Nephron (organoid): Measurements from ENCODE around the gene BCL2L13.
"Not testable (repeated sequence)": the region's sequence is repeated elsewhere in the genome, so short reads cannot be mapped to it uniquely, and the experiment has no call there.

Experiments used
- H3K27ac Mint-ChIP-seq, 3 experiments: 2 replicates each; pipeline ENCODE4 v1.8.0; 2020; ENCODE audit warnings: mixed read lengths in 3 of 3, mild to moderate bottlenecking in 2 of 3, moderate library complexity in 1 of 3
- H3K27me3 Mint-ChIP-seq: 2 replicates; pipeline ENCODE4 v1.8.0; 2021; ENCODE audit warnings: low read depth, mild to moderate bottlenecking, moderate library complexity, mixed read lengths
- H3K36me3 Mint-ChIP-seq: 2 replicates; pipeline ENCODE4 v1.8.0; 2020; ENCODE audit warnings: low read depth, mixed read lengths
- H3K4me1 Mint-ChIP-seq: 2 replicates; pipeline ENCODE4 v1.8.0; 2020; ENCODE audit warnings: mixed read lengths
- H3K4me3 Mint-ChIP-seq, 3 experiments: 2 replicates each; pipeline ENCODE4 v1.8.0; 2020; ENCODE audit warnings: mild to moderate bottlenecking in 3 of 3, mixed read lengths in 3 of 3, moderate library complexity in 2 of 3
- H3K9me3 Mint-ChIP-seq: 2 replicates; pipeline ENCODE4 v1.8.0; 2020; ENCODE audit warnings: mixed read lengths
- CTCF ChIP-seq, 3 experiments: fragments of 200-600 bp; sonication (generic); IDR thresholded peaks; one replicate each; pipeline ENCODE4 v1.5.0; 2021; ENCODE audit warnings: antibody characterized with exemption in 3 of 3; ENCODE audit not compliant: unreplicated experiment in 3 of 3

The BCL2L13 gene

GRCh38 chr22:17631076-17631565 lies 7.4 kb upstream of the BCL2L13 start:
- no peak for TF ChIP-seq CTCF (IDR thresholded peaks at IDR 0.05; ENCODE audit: unreplicated experiment in 3 of 3)
- Mint-ChIP-seq H3K36me3 (no peaks in the 10 kb centered on the region), H3K27me3 (no peaks in the 10 kb centered on the region), H3K27ac (peak overlapping the region; percentile 37 to 83 (median 48)), H3K9me3 (no peaks in the 10 kb centered on the region), H3K4me1 (peaks cover 32% of the 10 kb centered on the region), H3K4me3 (peak overlapping the region; percentile 52 to 73 (median 69))

- Mint-ChIP-seq H3K27me3 (no peaks in the 10 kb centered on the region), H3K4me3 (peak overlapping the region in 2 of 3 experiments; percentile 54 to 74), H3K27ac (peak overlapping the region; percentile 68 to 99 (median 97)), H3K36me3 (no peaks in the 10 kb centered on the region), H3K4me1 (peaks cover 38% of the 10 kb centered on the region), H3K9me3 (no peaks in the 10 kb centered on the region)
- TF ChIP-seq CTCF (IDR thresholded peaks at IDR 0.05; ENCODE audit: unreplicated experiment in 3 of 3) = no peak
These were observed 5.2 kb upstream of the BCL2L13 start for GRCh38 chr22:17633217-17633997.

- Mint-ChIP-seq H3K4me1 (peaks cover 34% of the 10 kb centered on the region), H3K27ac (peak overlapping the region; percentile 68 to 99 (median 97)), H3K27me3 (no peaks in the 10 kb centered on the region), H3K4me3 (peak overlapping the region in 2 of 3 experiments; percentile 22 to 55), H3K36me3 (no peaks in the 10 kb centered on the region), H3K9me3 (no peaks in the 10 kb centered on the region)
- TF ChIP-seq CTCF (IDR thresholded peaks at IDR 0.05; ENCODE audit: unreplicated experiment in 3 of 3) = no peak
These were observed 4.6 kb upstream of the BCL2L13 start for GRCh38 chr22:17633998-17634323.

- H3K36me3 Mint-ChIP-seq = no peaks in the 10 kb centered on the region
- H3K27me3 Mint-ChIP-seq = no peaks in the 10 kb centered on the region
- peaks cover 33% of the 10 kb centered on the region for H3K4me1 Mint-ChIP-seq
- peak overlapping the region in 1 of 3 experiments; percentile 27 for H3K4me3 Mint-ChIP-seq
- TF ChIP-seq CTCF (IDR thresholded peaks at IDR 0.05; ENCODE audit: unreplicated experiment in 3 of 3) = no peak
- no peaks in the 10 kb centered on the region for H3K9me3 Mint-ChIP-seq
- peak overlapping the region in 1 of 3 experiments; percentile 97 for H3K27ac Mint-ChIP-seq
These were observed 3.9 kb upstream of the BCL2L13 start for GRCh38 chr22:17634696-17635095.

- not testable (repeated sequence) for H3K36me3 Mint-ChIP-seq, H3K27me3 Mint-ChIP-seq, H3K9me3 Mint-ChIP-seq, H3K27ac Mint-ChIP-seq, H3K4me3 Mint-ChIP-seq
- peaks cover 23% of the 10 kb centered on the region for H3K4me1 Mint-ChIP-seq
These were observed 1.7 kb upstream of the BCL2L13 start for GRCh38 chr22:17636850-17637249.

- H3K9me3 Mint-ChIP-seq = no peaks in the 10 kb centered on the region
- peak overlapping the region; percentile 98 to 99 (median 98) for H3K27ac Mint-ChIP-seq
- peaks cover 23% of the 10 kb centered on the region for H3K4me1 Mint-ChIP-seq
- no peaks in the 10 kb centered on the region for H3K27me3 Mint-ChIP-seq
- peak overlapping the region; percentile 84 to 98 (median 89) for H3K4me3 Mint-ChIP-seq
- no peak for TF ChIP-seq CTCF (IDR thresholded peaks at IDR 0.05; ENCODE audit: unreplicated experiment in 3 of 3)
- H3K36me3 Mint-ChIP-seq = peaks cover 12% of the 10 kb centered on the region
These were observed 921 bp upstream of the BCL2L13 start for GRCh38 chr22:17637490-17638181.
